Prostate gland (tissue), 2 donors: Measurements from ENCODE around the gene MBP. TPM values are rescaled to one million over a fixed set of nuclear protein-coding genes. Genes with fewer than 3 reads are reported as not detected.

Source experiments
- DNase-seq: peaks from one replicate; pipeline ENCODE4 v3.0.0-alpha.2; 2019; ENCODE audit warnings: low spot score
- H3K27ac ChIP-seq, 2 donors: fragments of 200-600 bp; sonication (generic); 2 replicates each; pipeline ENCODE4 v1.5.1; 2017 to 2019
- H3K27me3 ChIP-seq: fragments of 200-600 bp; sonication (generic); replicated peaks from 2 replicates; pipeline ENCODE4 v1.5.1; 2019; ENCODE audit not compliant: insufficient read depth
- H3K36me3 ChIP-seq, 2 donors: fragments of 200-600 bp; sonication (generic); 1 replicate in 1 of 2; 2 replicates in 1 of 2; pipeline versions ENCODE4 v1.5.1 to v1.8.1; 2017 to 2019
- H3K4me1 ChIP-seq: fragments of 200-600 bp; sonication (generic); replicated peaks from 2 replicates; pipeline ENCODE4 v1.5.1; 2019
- H3K4me3 ChIP-seq, 2 donors: fragments of 200-600 bp; sonication (generic); 2 replicates each; pipeline ENCODE4 v1.5.1; 2017 to 2019
- H3K9me3 ChIP-seq: fragments of 200-600 bp; sonication (generic); 2 replicates; pipeline ENCODE4 v1.5.1; 2017
- CTCF ChIP-seq, 4 experiments: fragments of 200-600 bp in 2 of 4; fragments of 450-650 bp in 2 of 4; sonication (generic) in 2 of 4; IDR thresholded peaks; 1 replicate in 3 of 4; 2 replicates in 1 of 4; pipeline ENCODE4 v1.5.1; 2016 to 2019; ENCODE audit warnings: antibody characterized with exemption in 4 of 4, mild to moderate bottlenecking in 2 of 4, moderate library complexity in 2 of 4
- POLR2A ChIP-seq: fragments of 450-650 bp; IDR thresholded peaks from one replicate; pipeline ENCODE4 v1.6.1; 2016; ENCODE audit warnings: antibody characterized with exemption, mild to moderate bottlenecking
- POLR2AphosphoS5 ChIP-seq: sonication (generic); formaldehyde crosslinking; IDR thresholded peaks from one replicate; pipeline ENCODE4 v1.6.1; 2017; ENCODE audit warnings: antibody characterized with exemption
- WGBS: methylation state at CpG from one replicate; pipeline ENCODE4 v1.1.5; 2018; 5-methylcytosine and 5-hydroxymethylcytosine counted together
- intact Hi-C: fragments of 100-400 bp; cut with DNase I; formaldehyde crosslinking; loops from one replicate; pipeline ENCODE4 v1.14.2; 2022
- total RNA-seq, 2 donors: library from RNA; depleted of rRNA; stranded (reverse); fragments of >200 nt; gene quantifications; one replicate each; pipeline ENCODE4 v1.1.0, GENCODE V29; 2016

Gene MBP
- total RNA-seq, 2 donors from 2014 or later, result 19.8 to 43.5 TPM

DNA sequence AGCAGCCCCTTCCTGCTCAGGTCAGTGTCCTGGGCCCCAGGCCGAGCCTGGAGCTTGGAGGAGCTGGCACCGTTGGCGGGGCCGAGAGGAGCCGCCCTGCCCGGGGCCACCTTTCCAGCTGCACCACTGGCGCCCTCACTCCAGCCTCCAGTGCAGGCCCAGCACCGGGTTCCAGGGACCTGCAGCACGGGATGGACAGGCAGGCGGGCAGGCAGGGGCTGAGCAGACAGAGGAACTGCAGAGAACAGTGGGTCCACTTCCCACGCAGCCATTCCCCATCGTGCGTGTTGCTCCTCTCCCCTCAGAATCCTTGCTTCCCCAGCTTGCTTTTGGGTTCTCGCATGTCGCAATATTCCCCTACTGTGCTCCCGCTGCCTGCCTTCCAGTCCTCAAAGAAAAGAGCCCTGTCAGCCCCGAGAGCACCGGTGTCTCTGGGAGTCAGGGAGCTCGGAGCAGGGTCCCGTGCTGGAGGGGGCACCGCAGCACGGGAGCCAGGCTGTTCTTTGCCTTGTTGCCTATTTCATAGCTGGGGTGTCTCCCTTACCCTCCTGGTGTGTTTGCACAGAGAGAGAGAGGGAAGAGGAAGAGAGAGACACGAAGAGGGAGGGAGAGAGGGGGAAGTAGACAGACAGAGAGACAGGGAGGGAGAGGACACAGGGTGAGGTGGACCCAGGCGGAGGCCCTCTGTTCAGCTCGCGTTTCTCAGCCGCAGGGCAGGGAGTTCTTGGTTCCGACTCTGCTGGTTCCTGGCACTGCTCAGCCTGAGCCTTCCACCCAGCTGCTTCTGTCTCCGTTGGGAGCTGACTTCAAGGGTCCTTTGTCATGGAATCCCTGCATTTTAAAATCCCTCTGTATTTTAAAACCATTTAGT is 126.0 kb downstream of the MBP start:
- Histone ChIP-seq H3K36me3 (no peaks in the 10 kb centered on the region), H3K27me3 (no peaks in the 10 kb centered on the region), H3K4me1 (no peaks in the 10 kb centered on the region), H3K9me3 (no peaks in the 10 kb centered on the region), H3K4me3 (no peak overlapping the region), H3K27ac (no peak overlapping the region)
- intact Hi-C loops, result no loop called here
- 72% methylated on average over 29 of the region's 29 CpGs for WGBS
- no peak for DNase-seq
- no peak for TF ChIP-seq POLR2A

GRCh38 chr18:77005651-77006195 is 126.9 kb downstream of the MBP start:
- Histone ChIP-seq H3K4me3 (no peak overlapping the region), H3K27me3 (no peaks in the 10 kb centered on the region), H3K9me3 (no peaks in the 10 kb centered on the region), H3K27ac (no peak overlapping the region), H3K36me3 (no peaks in the 10 kb centered on the region), H3K4me1 (no peaks in the 10 kb centered on the region)
- 91% methylated on average over 11 of the region's 11 CpGs for WGBS
- intact Hi-C loops, result no loop called here
- no peak for TF ChIP-seq CTCF (IDR thresholded peaks at IDR 0.05)
- no peak for TF ChIP-seq POLR2A
- TF ChIP-seq POLR2AphosphoS5, result no peak
- no peak for DNase-seq

- no peaks in the 10 kb centered on the region for H3K4me1 ChIP-seq
These were observed 127.8 kb downstream of the MBP start for GRCh38 chr18:77004555-77005380.

DNA sequence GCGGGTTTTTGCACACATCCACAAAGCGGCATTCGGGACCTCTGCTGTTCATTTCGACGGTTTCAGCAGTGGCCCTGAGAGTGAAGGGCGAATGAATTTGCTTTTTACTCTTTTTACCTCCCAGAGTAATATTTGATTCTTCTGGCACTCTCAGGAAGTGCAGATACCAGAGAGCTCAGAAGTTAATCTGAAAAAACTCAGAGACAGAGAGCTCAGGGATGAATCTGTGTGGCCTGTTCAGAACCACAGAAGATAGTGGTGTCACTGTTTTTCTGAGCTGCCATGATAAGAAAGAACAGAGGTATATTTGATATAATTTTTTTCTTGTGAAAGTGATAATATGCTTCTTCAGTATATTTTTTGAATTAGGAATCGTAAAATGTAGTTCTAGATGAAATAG is 129.3 kb downstream of the MBP start:
- Histone ChIP-seq H3K4me1 (no peaks in the 10 kb centered on the region), H3K27ac (no peak overlapping the region), H3K27me3 (no peaks in the 10 kb centered on the region), H3K9me3 (no peaks in the 10 kb centered on the region), H3K36me3 (no peaks in the 10 kb centered on the region), H3K4me3 (no peak overlapping the region)
- TF ChIP-seq CTCF (IDR thresholded peaks at IDR 0.05), result no peak
- TF ChIP-seq POLR2A, result no peak
- no peak for TF ChIP-seq POLR2AphosphoS5
- DNase-seq, result no peak
- WGBS, result 92% methylated on average over 7 of the region's 7 CpGs
- intact Hi-C loops, result loop anchor here (5.0 kb wide), 2 partner anchors 54 to 649 kb away; no protein-coding TSS in a partner anchor

More at GRCh38 chr18:77004555-77005380, 127.8 kb downstream of the MBP start:
- TF ChIP-seq CTCF (IDR thresholded peaks at IDR 0.05) (no peak), POLR2A (no peak), POLR2AphosphoS5 (no peak)
- Histone ChIP-seq H3K4me3 (no peak overlapping the region), H3K36me3 (no peaks in the 10 kb centered on the region), H3K9me3 (no peaks in the 10 kb centered on the region), H3K27me3 (no peaks in the 10 kb centered on the region), H3K27ac (no peak overlapping the region)
- intact Hi-C loops, result loop anchor here (5.0 kb wide), 2 partner anchors 53 to 648 kb away; no protein-coding TSS in a partner anchor
- no peak for DNase-seq
- WGBS, result 80% methylated on average over 26 of the region's 26 CpGs

DNA sequence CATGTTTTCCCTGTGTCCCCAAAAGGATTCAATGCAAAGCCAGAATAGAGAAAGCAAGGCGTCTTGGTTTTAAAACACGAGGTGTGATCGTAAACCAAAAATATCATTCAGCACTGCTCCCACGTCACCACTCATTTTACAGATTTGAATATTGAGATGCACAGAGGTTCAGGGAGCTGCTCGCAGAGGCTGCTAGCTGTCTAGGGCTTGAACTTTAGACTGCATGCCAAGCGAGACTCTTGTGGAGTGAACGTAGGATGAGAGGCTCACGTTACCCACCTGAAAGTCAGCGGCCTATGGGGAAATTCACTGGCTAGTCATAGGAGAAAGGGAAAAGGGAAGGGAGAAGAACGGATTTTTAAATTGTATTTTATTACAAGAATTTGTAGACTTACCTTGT is 130.1 kb downstream of the MBP start:
- Histone ChIP-seq H3K9me3 (no peaks in the 10 kb centered on the region), H3K4me3 (no peak overlapping the region), H3K27me3 (no peaks in the 10 kb centered on the region), H3K4me1 (no peaks in the 10 kb centered on the region), H3K27ac (no peak overlapping the region), H3K36me3 (no peaks in the 10 kb centered on the region)
- intact Hi-C loops, result loop anchor here (5.0 kb wide), 2 partner anchors 55 to 650 kb away; no protein-coding TSS in a partner anchor
- TF ChIP-seq POLR2A, result no peak
- TF ChIP-seq CTCF (IDR thresholded peaks at IDR 0.05), result no peak
- TF ChIP-seq POLR2AphosphoS5, result no peak
- DNase-seq, result no peak
- 89% methylated on average over 10 of the region's 10 CpGs for WGBS
